ENCODE measurements around the gene MGLL.

MGLL gene

DNA sequence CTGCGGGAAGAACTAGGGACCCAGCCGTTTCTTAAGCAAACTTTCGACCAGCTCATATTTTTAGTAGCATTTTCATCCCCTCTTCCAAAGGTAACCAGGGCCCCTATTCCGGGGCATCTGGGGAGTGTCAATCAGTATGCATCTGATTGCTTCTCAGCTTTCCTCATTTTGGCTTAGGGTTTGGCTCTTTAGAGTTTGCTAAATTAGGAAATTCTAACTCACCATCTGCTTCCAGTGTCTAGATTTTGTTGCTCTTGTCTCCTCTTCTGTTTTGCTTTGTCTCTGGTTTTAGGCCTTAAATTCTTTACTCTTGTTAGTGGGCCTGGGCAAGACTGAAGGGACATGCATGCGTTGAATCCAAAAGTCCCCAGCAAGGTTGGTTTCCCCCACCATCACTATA, 159.2 kb downstream of the MGLL start:
- Histone ChIP-seq H3K36me3 (replicated peaks) (no peaks in the 10 kb centered on the region), H3K27ac (no peak overlapping the region), H3K4me3 (ENCODE audit: low read depth, low read length) (no peak overlapping the region), H3K27me3 (replicated peaks) (no peaks in the 10 kb centered on the region)
- TF ChIP-seq, protein P1, sequence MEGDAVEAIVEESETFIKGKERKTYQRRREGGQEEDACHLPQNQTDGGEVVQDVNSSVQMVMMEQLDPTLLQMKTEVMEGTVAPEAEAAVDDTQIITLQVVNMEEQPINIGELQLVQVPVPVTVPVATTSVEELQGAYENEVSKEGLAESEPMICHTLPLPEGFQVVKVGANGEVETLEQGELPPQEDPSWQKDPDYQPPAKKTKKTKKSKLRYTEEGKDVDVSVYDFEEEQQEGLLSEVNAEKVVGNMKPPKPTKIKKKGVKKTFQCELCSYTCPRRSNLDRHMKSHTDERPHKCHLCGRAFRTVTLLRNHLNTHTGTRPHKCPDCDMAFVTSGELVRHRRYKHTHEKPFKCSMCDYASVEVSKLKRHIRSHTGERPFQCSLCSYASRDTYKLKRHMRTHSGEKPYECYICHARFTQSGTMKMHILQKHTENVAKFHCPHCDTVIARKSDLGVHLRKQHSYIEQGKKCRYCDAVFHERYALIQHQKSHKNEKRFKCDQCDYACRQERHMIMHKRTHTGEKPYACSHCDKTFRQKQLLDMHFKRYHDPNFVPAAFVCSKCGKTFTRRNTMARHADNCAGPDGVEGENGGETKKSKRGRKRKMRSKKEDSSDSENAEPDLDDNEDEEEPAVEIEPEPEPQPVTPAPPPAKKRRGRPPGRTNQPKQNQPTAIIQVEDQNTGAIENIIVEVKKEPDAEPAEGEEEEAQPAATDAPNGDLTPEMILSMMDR (IDR thresholded peaks at IDR 0.05; ENCODE audit: low read depth, low read length, missing control alignments) = no peak
- no peak for DNase-seq
- in situ Hi-C loops (cut with HindIII; ENCODE audit: low pct_ligation_motif_present, low sequenced_read_pairs) = no loop called here

DNA sequence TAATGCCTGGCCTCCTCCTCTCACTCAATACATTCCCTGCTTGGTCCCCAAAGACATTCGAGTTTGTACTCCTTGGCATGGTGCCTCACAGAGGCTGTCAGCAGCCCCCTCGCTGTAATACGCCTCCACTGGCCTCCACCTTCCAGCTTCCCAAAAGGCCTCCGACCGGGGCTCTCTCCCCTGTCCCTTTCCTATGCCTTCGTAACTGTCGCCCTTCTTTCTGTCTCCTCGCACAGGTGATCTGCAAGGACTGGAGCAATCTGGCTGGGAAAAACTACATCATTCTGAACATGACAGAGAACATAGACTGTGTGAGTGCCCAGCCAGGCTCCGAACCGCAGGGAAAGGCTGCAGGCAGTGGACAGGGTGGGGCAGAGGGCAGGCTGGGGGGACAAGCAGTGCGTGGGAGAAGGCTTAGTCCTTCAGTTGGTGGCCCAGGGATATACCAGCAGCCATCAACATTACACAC, 160.3 kb downstream of the MGLL start:
- in situ Hi-C loops (cut with HindIII; ENCODE audit: low pct_ligation_motif_present, low sequenced_read_pairs) = no loop called here
- TF ChIP-seq, protein P1 (IDR thresholded peaks at IDR 0.05; ENCODE audit: low read depth, low read length, missing control alignments) = no peak
- H3K27me3 ChIP-seq (replicated peaks) = no peaks in the 10 kb centered on the region
- no peaks in the 10 kb centered on the region for H3K36me3 ChIP-seq (replicated peaks)
- no peak for DNase-seq
- H3K4me3 ChIP-seq (ENCODE audit: low read depth, low read length) = no peak overlapping the region
- H3K27ac ChIP-seq = no peak overlapping the region

DNA sequence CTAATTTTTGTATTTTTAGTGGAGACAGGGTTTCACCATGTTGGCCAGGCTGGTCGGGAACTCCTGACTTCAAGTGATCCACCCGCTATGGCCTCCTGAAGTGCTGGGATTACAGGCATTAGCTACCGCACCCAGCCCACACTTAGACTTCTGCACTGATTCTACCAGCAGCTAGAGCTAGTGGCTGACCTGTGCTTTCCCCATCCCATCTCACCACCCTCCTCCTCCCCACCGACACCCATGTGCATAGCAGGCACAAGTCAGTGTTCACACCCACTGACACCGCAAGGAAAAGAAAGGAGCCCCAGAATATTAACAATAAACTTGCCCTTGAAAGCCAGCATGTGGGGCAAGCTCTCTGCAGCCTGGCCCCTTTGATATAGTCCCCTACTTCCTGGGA, 160.7 kb downstream of the MGLL start:
- TF ChIP-seq, protein P1 (IDR thresholded peaks at IDR 0.05; ENCODE audit: low read depth, low read length, missing control alignments) = no peak
- in situ Hi-C loops (cut with HindIII; ENCODE audit: low pct_ligation_motif_present, low sequenced_read_pairs) = no loop called here
- DNase-seq = no peak
- no peaks in the 10 kb centered on the region for H3K27me3 ChIP-seq (replicated peaks)
- H3K27ac ChIP-seq = no peak overlapping the region
- no peaks in the 10 kb centered on the region for H3K36me3 ChIP-seq (replicated peaks)
- H3K4me3 ChIP-seq (ENCODE audit: low read depth, low read length) = no peak overlapping the region

DNA sequence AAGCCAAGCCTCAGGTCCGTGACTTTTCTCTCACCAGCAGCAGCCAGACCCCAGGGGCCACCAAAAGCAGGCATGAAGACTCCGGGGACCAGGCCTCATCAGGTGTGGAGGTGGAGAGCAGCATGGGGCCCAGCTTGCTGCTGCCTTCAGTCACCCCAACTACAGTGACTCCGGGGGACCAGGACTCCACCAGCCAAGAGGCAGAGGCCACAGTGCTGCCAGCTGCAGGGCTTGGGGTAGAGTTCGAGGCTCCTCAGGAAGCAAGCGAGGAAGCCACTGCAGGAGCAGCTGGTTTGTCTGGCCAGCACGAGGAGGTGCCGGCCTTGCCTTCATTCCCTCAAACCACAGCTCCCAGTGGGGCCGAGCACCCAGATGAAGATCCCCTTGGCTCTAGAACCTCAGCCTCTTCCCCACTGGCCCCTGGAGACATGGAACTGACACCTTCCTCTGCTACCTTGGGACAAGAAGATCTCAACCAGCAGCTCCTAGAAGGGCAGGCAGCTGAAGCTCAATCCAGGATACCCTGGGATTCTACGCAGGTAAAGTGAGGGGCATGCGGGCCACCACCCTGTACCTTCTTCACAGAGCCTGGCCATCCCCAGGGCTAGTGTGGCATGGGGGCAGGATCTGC, 161.6 kb downstream of the MGLL start:
- H3K4me3 ChIP-seq (ENCODE audit: low read depth, low read length) = no peak overlapping the region
- in situ Hi-C loops (cut with HindIII; ENCODE audit: low pct_ligation_motif_present, low sequenced_read_pairs) = no loop called here
- no peaks in the 10 kb centered on the region for H3K36me3 ChIP-seq (replicated peaks)
- no peak overlapping the region for H3K27ac ChIP-seq
- TF ChIP-seq, protein P1 (IDR thresholded peaks at IDR 0.05; ENCODE audit: low read depth, low read length, missing control alignments) = no peak
- H3K27me3 ChIP-seq (replicated peaks) = no peaks in the 10 kb centered on the region
- no peak for DNase-seq

DNA sequence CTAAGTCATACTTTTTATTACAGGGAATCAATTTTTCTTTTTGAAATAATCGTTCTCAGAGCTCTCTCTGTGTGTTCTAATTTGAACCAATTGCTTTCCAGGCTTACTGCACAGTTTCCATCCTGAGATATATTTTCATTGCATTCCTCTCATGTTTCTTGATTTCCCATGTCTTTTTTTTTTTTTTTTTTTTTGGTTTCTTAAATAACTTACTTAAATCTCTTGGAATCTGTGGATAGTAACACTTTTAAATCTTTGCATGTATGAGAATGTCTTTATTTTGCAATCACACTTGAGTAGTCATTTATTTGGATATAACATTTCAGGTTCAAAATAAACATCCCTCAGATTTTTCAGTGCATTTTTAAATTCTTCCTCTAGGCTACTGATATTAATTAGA, 164.1 kb downstream of the MGLL start:
- in situ Hi-C loops (cut with HindIII; ENCODE audit: low pct_ligation_motif_present, low sequenced_read_pairs) = no loop called here
- H3K27ac ChIP-seq = no peak overlapping the region
- H3K4me3 ChIP-seq (ENCODE audit: low read depth, low read length) = no peak overlapping the region
- no peaks in the 10 kb centered on the region for H3K27me3 ChIP-seq (replicated peaks)
- no peaks in the 10 kb centered on the region for H3K36me3 ChIP-seq (replicated peaks)
- TF ChIP-seq, protein P1 (IDR thresholded peaks at IDR 0.05; ENCODE audit: low read depth, low read length, missing control alignments) = no peak
- no peak for DNase-seq

DNA sequence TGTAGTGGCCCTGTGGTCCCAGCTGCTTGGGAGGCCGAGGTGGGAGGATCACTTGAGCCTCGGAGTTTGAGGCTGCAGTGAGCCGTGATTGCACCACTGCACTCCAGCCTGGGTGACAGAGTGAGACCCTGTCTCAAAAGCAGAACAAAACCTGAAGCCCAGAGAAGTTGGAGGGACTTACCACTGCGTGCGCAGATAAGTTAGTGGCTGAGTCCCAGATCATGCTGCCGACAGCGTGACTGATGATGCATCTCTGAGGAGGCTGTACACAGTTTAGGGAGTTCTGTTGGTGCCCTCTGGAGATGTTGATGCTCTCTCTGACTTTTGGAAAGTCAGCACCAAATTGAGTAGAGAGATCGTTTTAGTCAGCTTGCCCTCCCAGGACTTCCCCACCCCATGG, 165.4 kb downstream of the MGLL start:
- H3K36me3 ChIP-seq (replicated peaks) = no peaks in the 10 kb centered on the region
- TF ChIP-seq, protein P1 (IDR thresholded peaks at IDR 0.05; ENCODE audit: low read depth, low read length, missing control alignments) = no peak
- no peaks in the 10 kb centered on the region for H3K27me3 ChIP-seq (replicated peaks)
- DNase-seq = no peak
- H3K4me3 ChIP-seq (ENCODE audit: low read depth, low read length) = no peak overlapping the region
- in situ Hi-C loops (cut with HindIII; ENCODE audit: low pct_ligation_motif_present, low sequenced_read_pairs) = no loop called here
- H3K27ac ChIP-seq = no peak overlapping the region
